ENCODE measurements around the gene USP8. TPM values are rescaled to one million over a fixed set of nuclear protein-coding genes. Genes with fewer than 3 reads are reported as not detected.
A peak's percentile ranks its signal among the peaks of the same experiment; 100 is the strongest.

Gene USP8
- polyA plus RNA-seq, 3 donors: 32.1 to 62.4 (median 37.3) TPM

DNA sequence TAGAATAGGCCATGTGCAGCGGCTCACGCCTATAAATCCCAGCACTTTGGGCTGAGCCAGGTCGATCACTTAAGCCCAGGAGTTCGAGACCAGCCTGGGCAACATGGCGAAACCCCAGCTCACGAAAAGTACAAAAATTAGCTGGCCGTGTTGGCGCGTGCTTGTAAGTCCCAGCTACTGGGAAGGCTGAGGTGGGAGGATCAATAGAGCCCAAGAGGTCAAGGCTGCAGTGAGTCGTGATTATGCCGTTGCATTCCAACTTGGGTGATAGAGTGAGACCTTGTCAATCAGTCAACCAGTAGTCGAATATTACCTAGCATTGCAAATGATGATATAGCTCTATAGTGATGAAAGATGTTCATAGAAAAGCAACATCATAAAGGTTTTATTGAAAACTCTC is 51.9 kb downstream of the USP8 start:
- TF ChIP-seq CTCF (IDR thresholded peaks at IDR 0.05): no peak
- intact Hi-C loops (cut with micrococcal nuclease): no loop called here
- Mint-ChIP-seq H3K36me3 (peaks cover 60 to 82% of the 10 kb centered on the region in 2 donors), H3K4me3 (no peak overlapping the region), H3K9me3 (no peaks in the 10 kb centered on the region), H3K4me1 (no peaks in the 10 kb centered on the region), H3K27me3 (ENCODE audit: low read depth in 3 of 3) (peaks cover 0 to 2% (median 0%) of the 10 kb centered on the region in 3 donors), H3K27ac (peak overlapping the region in 1 of 7 donors; percentile 40)
- Histone ChIP-seq H4K20me1 (ENCODE audit: insufficient read depth, low read length) (no peaks in the 10 kb centered on the region), H3K36me3 (replicated peaks in 1 of 2; ENCODE audit: control insufficient read depth in 1 of 2, insufficient read depth in 2 of 2, low read length in 2 of 2) (peaks cover 85 to 94% of the 10 kb centered on the region in 2 donors), H3K4me3 (replicated peaks in 1 of 3; ENCODE audit: low read depth in 2 of 3, low read length in 3 of 3) (no peak overlapping the region), H3K9me3 (replicated peaks in 1 of 2; ENCODE audit: control insufficient read depth in 1 of 2, insufficient read depth in 1 of 2, low read length in 2 of 2) (no peaks in the 10 kb centered on the region), H3K27me3 (ENCODE audit: control insufficient read depth in 2 of 2, insufficient read depth in 2 of 2, low read length in 2 of 2) (no peaks in the 10 kb centered on the region), H3K27ac (ENCODE audit: low read depth in 1 of 2, low read length in 2 of 2) (no peak overlapping the region), H3K4me2 (replicated peaks; ENCODE audit: extremely low read depth, low read length, poor library complexity, severe bottlenecking) (no peak overlapping the region), H3K9ac (ENCODE audit: insufficient read depth, low read length, poor library complexity, severe bottlenecking) (no peak overlapping the region), H2AFZ (ENCODE audit: insufficient read depth, low read depth, low read length, poor library complexity, severe bottlenecking) (no peak overlapping the region), H3K79me2 (ENCODE audit: insufficient read depth, low read length) (no peaks in the 10 kb centered on the region), H3K4me1 (ENCODE audit: control insufficient read depth in 1 of 2, insufficient read depth in 2 of 2, low read length in 2 of 2) (no peaks in the 10 kb centered on the region)
- WGBS (ENCODE audit: insufficient coverage): 98% methylated on average over 11 of the region's 12 CpGs
- no peak for DNase-seq

- Histone ChIP-seq H3K9me3 (replicated peaks in 1 of 2; ENCODE audit: control insufficient read depth in 1 of 2, insufficient read depth in 1 of 2, low read length in 2 of 2) (no peaks in the 10 kb centered on the region), H4K20me1 (ENCODE audit: insufficient read depth, low read length) (peaks cover 8% of the 10 kb centered on the region), H3K79me2 (ENCODE audit: insufficient read depth, low read length) (no peaks in the 10 kb centered on the region), H3K4me2 (replicated peaks; ENCODE audit: extremely low read depth, low read length, poor library complexity, severe bottlenecking) (no peak overlapping the region), H3K4me1 (ENCODE audit: control insufficient read depth in 1 of 2, insufficient read depth in 2 of 2, low read length in 2 of 2) (no peaks in the 10 kb centered on the region), H3K9ac (ENCODE audit: insufficient read depth, low read length, poor library complexity, severe bottlenecking) (no peak overlapping the region), H3K27ac (ENCODE audit: low read depth in 1 of 2, low read length in 2 of 2) (no peak overlapping the region), H3K4me3 (replicated peaks in 1 of 3; ENCODE audit: low read depth in 2 of 3, low read length in 3 of 3) (no peak overlapping the region), H3K36me3 (replicated peaks in 1 of 2; ENCODE audit: control insufficient read depth in 1 of 2, insufficient read depth in 2 of 2, low read length in 2 of 2) (peaks cover 87 to 89% of the 10 kb centered on the region in 2 donors), H2AFZ (ENCODE audit: insufficient read depth, low read depth, low read length, poor library complexity, severe bottlenecking) (no peak overlapping the region), H3K27me3 (ENCODE audit: control insufficient read depth in 2 of 2, insufficient read depth in 2 of 2, low read length in 2 of 2) (no peaks in the 10 kb centered on the region)
- Mint-ChIP-seq H3K36me3 (peaks cover 66 to 90% of the 10 kb centered on the region in 2 donors), H3K27me3 (ENCODE audit: low read depth in 3 of 3) (peaks cover 0 to 1% (median 0%) of the 10 kb centered on the region in 3 donors), H3K27ac (no peak overlapping the region), H3K9me3 (no peaks in the 10 kb centered on the region), H3K4me1 (peaks cover 6% of the 10 kb centered on the region), H3K4me3 (no peak overlapping the region)
- no peak for DNase-seq
- 100% methylated on average over 1 of the region's 1 CpG for WGBS (ENCODE audit: insufficient coverage)
- intact Hi-C loops (cut with micrococcal nuclease): no loop called here
- TF ChIP-seq CTCF (IDR thresholded peaks at IDR 0.05): no peak
These were observed 60.6 kb downstream of the USP8 start for GRCh38 chr15:50484781-50485180.

Measured in CD14-positive monocyte (primary cell).